ENCODE data around the gene PPA1. TPM values are rescaled to one million over a fixed set of nuclear protein-coding genes. Genes with fewer than 3 reads are reported as not detected.

Gene PPA1
- polyA plus RNA-seq, 1 donor (not counting 4 experiments of a cell fraction or from before 2014, with no cell fraction given): 324 TPM

- Histone ChIP-seq H3K9me3 (ENCODE audit: control insufficient read depth, low read depth, low read length) (no peaks in the 10 kb centered on the region), H3K9ac (ENCODE audit: control insufficient read depth, extremely low read depth, insufficient read depth, low read length) (peak overlapping the region; percentile 95), H3K4me3 (ENCODE audit: control insufficient read depth in 2 of 3, extremely low read depth in 1 of 3, insufficient read depth in 2 of 3, low read depth in 1 of 3, low read length in 3 of 3) (peak overlapping the region; percentile 62 to 95 (median 71)), H3K4me1 (ENCODE audit: control insufficient read depth, extremely low read depth, insufficient read depth, low read length) (peaks cover 12% of the 10 kb centered on the region), H4K20me1 (ENCODE audit: control insufficient read depth, extremely low read depth, insufficient read depth, low read length) (peaks cover 4% of the 10 kb centered on the region), H3K9me1 (ENCODE audit: control insufficient read depth, extremely low read depth, insufficient read depth, low read length) (peaks cover 3% of the 10 kb centered on the region), H2AFZ (ENCODE audit: control insufficient read depth, low read length) (no peak overlapping the region), H3K4me2 (ENCODE audit: control insufficient read depth, extremely low read depth, insufficient read depth, low read depth, low read length) (peak overlapping the region; percentile 73), H3K36me3 (ENCODE audit: control insufficient read depth in 2 of 2, extremely low read depth in 1 of 2, insufficient read depth in 2 of 2, low read length in 2 of 2) (peaks cover 2 to 11% of the 10 kb centered on the region in 2 experiments), H3K27me3 (ENCODE audit: control insufficient read depth, extremely low read depth, insufficient read depth, low read length) (no peaks in the 10 kb centered on the region), H3K79me2 (ENCODE audit: control insufficient read depth, insufficient read depth, low read length) (peaks cover 61% of the 10 kb centered on the region), H3K27ac (ENCODE audit: control insufficient read depth, insufficient read depth, low read length) (peak overlapping the region; percentile 90)
- dilution Hi-C loops (cut with MboI; ENCODE audit: extremely low pct_ligation_motif_present, low sequenced_read_pairs): no loop called here
- no peak for TF ChIP-seq CTCF (optimal IDR thresholded peaks at IDR 0.05 in 1 of 3, IDR thresholded peaks at IDR 0.05 in 1 of 3, conservative IDR thresholded peaks at IDR 0.05 in 1 of 3; ENCODE audit: extremely low read depth in 1 of 3, insufficient read depth in 2 of 3, low read length in 3 of 3)
- no peak for TF ChIP-seq EZH2 (IDR thresholded peaks at IDR 0.05; ENCODE audit: low read length)
- no peak for DNase-seq (ENCODE audit: low read depth, low spot score)
- no peak for FAIRE-seq
These were observed 64.2 kb downstream of the PPA1 start for GRCh38 chr10:70169011-70169410.

DNA sequence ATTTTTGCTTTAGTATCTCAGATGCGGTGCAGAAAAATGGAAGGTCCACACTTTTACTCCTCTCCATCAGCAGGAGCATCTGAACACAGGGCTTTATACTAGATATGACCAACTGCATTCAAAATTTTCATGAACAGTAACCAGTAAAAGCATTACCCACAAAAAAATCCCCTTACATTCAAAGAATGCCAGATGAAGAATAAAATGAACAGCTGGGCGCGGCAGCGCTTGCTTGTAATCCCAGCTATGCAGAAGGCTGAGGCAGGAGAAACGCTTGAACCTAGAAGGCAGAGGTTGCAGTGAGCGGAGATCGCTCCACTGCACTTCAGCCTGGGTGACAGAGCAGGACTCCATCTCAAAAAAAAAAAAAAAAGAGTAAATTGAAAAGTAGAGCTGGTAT is 66.0 kb downstream of the PPA1 start:
- no peak overlapping the region for H3K4me3 ChIP-seq (ENCODE audit: control insufficient read depth in 2 of 3, extremely low read depth in 1 of 3, insufficient read depth in 2 of 3, low read depth in 1 of 3, low read length in 3 of 3)
- peaks cover 2 to 11% of the 10 kb centered on the region in 2 experiments for H3K36me3 ChIP-seq (ENCODE audit: control insufficient read depth in 2 of 2, extremely low read depth in 1 of 2, insufficient read depth in 2 of 2, low read length in 2 of 2)
- TF ChIP-seq EZH2 (IDR thresholded peaks at IDR 0.05; ENCODE audit: low read length) (no peak), CTCF (optimal IDR thresholded peaks at IDR 0.05 in 1 of 3, IDR thresholded peaks at IDR 0.05 in 1 of 3, conservative IDR thresholded peaks at IDR 0.05 in 1 of 3; ENCODE audit: extremely low read depth in 1 of 3, insufficient read depth in 2 of 3, low read length in 3 of 3) (no peak)
- no peak overlapping the region for H3K4me2 ChIP-seq (ENCODE audit: control insufficient read depth, extremely low read depth, insufficient read depth, low read depth, low read length)
- H3K9me3 ChIP-seq (ENCODE audit: control insufficient read depth, low read depth, low read length): no peaks in the 10 kb centered on the region
- peaks cover 78% of the 10 kb centered on the region for H3K79me2 ChIP-seq (ENCODE audit: control insufficient read depth, insufficient read depth, low read length)
- peaks cover 3% of the 10 kb centered on the region for H3K9me1 ChIP-seq (ENCODE audit: control insufficient read depth, extremely low read depth, insufficient read depth, low read length)
- no peak overlapping the region for H3K27ac ChIP-seq (ENCODE audit: control insufficient read depth, insufficient read depth, low read length)
- no peak overlapping the region for H2AFZ ChIP-seq (ENCODE audit: control insufficient read depth, low read length)
- DNase-seq (ENCODE audit: low read depth, low spot score): no peak
- peaks cover 7% of the 10 kb centered on the region for H3K4me1 ChIP-seq (ENCODE audit: control insufficient read depth, extremely low read depth, insufficient read depth, low read length)
- no peaks in the 10 kb centered on the region for H3K27me3 ChIP-seq (ENCODE audit: control insufficient read depth, extremely low read depth, insufficient read depth, low read length)
- dilution Hi-C loops (cut with MboI; ENCODE audit: extremely low pct_ligation_motif_present, low sequenced_read_pairs): no loop called here
- no peak for FAIRE-seq
- no peak overlapping the region for H3K9ac ChIP-seq (ENCODE audit: control insufficient read depth, extremely low read depth, insufficient read depth, low read length)
- H4K20me1 ChIP-seq (ENCODE audit: control insufficient read depth, extremely low read depth, insufficient read depth, low read length): peaks cover 4% of the 10 kb centered on the region

Data from keratinocyte (primary cell).